Measurements from ENCODE around the gene ZMAT5.

Gene ZMAT5

DNA sequence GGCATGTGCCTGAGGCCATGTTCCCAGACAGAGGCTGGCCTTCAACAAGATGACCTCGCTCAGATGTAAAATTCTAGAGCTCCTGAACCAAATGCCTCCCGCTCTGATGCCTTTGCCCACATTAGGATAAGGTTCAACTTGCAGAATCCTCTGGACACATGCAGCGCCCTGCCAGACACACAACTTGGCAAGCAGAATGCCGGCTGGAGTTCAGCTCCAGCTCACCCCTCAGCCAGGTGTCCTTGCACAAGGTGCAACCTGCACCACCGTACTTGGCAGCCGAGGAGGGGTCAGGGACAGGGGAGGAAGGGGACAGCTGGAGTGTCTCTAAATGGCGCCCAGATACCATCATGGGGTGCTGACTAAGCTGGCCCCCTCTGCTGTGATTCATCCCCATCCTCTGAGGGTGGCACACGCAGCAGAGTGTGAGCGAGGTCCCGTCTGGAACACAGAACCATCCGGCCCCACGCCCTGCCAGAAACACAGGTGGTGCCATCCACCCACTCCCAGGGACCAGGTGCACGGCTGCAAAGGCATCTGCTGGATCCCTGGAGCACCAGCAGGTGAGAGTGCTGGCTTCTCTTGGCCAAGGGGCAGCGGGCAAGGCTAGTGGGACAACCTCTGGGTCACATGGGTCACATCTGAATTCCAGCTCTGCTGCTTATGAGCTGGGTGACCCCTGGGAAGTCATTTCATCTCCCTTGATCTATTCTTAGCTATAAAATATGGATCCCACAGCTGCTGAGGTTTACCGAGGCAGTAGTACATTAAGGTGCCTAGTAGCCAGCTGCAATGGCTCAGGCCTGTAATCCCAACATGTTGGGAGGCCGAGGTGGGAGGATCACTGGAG lies 12.8 kb downstream of the ZMAT5 start:
- no peak for DNase-seq (ENCODE audit: low spot score)

DNA sequence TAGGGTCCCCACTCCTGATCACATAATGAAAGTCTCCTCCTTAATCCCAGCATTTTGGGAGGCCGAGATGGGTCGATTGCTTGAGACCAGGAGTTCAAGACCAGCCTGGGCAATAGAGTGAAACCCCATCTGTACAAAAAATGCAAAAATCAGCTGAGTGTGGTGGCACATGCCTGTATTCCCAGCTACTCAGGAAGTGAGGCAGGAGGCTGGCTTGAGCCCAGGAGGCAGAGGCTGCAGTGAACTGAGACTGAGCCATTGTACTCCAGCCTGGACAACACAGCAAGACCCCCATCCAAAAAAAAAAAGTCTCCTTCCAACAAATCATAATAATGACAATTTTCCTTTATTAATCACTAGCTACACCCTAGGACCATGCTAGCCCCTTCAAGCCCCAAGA lies 15.1 kb downstream of the ZMAT5 start:
- no peak for DNase-seq (ENCODE audit: low spot score)

DNA sequence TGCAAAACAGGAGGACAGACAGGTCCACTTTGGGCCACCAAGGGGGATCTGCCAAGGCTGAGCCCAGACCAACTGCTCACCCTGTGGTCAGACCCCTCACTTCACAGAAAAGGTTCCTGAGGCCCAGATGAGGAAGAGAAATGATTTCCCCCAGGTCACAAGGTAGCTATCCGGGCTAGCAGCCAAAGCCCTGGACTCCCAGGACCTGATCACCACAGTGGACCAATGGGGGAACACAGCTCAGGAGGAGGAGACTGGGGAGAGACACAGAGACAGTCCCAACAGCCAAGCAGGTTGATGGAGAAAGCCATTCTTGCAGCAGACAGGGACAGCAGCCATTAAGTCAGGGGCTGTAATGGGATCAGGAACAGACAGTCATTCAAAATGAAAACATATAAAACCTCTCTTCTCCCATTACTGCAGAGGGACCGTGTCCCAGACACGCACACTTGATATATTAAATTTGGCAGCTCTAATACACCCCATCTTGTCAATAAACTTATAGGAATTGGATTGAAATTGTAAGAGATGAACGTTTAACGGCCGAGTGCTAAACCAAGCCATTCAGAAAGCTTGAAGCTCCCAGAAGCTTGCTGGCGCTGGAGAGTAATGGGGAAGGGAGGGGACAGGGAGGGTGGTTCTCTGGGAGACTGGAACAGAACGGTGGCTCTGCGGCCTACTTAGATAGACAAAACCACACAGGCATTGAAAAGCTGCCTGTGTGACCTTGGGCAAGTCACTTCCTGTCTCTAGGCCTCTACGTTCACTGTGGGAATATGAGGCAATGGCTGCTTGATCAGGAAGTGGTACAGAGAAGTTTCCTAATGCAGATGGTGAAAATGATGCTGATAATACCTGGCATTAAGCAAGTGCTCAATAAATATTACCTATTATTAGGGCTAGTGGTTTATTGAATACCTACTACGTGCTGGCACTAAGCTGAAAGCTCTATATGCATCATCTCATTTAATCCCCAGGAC lies 16.0 kb downstream of the ZMAT5 start:
- no peak for DNase-seq (ENCODE audit: low spot score)

- DNase-seq (ENCODE audit: low spot score), result no peak
Observed at GRCh38 chr22:29750029-29750428, 16.8 kb downstream of the ZMAT5 start.

- DNase-seq (ENCODE audit: low spot score), result no peak
Observed at GRCh38 chr22:29748248-29748893, 18.4 kb downstream of the ZMAT5 start.

DNA sequence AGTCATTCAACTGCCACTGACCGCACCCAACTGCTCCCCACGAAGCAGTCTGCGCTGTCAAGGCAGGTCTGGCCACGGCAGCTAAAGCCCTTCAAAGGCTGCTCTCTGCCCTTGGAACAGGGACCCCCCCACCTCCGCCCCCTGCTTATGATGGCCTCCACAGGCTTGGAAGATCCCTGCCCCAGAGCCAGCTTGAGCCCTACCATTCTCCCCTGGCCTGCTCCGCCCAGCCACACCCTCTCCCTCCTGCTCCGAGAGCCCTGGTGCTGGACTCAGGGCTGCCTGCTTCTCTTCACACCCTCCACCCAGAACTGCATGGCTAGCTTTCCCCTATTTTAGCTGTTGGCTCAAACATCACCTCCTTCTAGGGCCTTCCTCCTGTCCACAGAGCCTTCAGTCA lies 19.0 kb downstream of the ZMAT5 start:
- DNase-seq (ENCODE audit: low spot score), result no peak

GRCh38 chr22:29744902-29745301 lies 21.9 kb downstream of the ZMAT5 start:
- DNase-seq (ENCODE audit: low spot score), result no peak

DNA sequence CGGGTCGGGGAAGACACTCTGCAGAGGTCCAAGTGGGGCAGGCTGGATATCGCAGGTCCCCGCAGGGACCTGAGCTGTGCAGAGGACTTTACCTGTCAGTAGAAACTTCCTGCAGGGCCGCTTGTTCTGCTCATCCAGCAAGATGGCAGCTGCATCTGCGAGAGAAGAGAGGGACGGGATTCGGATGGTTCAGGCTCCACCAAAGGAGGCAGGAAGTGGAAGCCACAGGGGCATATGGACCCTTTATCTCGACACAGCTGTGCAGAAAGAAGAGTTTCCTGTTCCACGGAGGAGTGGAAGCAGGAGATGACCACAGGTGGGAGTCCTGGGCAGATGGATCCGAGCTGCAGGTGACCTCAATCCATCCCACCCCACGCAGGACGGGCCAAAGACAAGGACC lies 24.5 kb downstream of the ZMAT5 start:
- no peak for DNase-seq (ENCODE audit: low spot score)

- no peak for DNase-seq (ENCODE audit: low spot score)
Observed at GRCh38 chr22:29741926-29742325, 24.9 kb downstream of the ZMAT5 start.

DNA sequence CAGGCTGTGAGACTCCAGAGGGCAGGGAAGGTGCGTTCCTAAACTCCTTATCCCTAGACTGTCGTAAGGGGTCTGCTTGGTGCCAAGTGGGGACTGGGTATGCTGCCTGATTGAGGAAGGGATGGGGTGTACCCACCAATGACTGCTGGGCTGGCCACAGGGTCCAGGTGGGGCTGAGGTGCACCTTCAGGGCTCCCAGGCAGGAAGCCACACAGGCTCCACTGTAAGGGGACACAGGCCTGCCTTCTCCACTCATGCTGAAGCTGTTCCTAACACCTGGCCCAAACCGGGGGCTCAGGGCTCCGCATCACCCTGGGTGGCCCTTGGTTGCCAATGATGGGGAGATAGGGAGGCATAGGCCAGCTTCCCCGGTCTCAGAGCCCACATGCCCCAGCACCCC lies 26.6 kb downstream of the ZMAT5 start:
- DNase-seq (ENCODE audit: low spot score), result no peak

DNA sequence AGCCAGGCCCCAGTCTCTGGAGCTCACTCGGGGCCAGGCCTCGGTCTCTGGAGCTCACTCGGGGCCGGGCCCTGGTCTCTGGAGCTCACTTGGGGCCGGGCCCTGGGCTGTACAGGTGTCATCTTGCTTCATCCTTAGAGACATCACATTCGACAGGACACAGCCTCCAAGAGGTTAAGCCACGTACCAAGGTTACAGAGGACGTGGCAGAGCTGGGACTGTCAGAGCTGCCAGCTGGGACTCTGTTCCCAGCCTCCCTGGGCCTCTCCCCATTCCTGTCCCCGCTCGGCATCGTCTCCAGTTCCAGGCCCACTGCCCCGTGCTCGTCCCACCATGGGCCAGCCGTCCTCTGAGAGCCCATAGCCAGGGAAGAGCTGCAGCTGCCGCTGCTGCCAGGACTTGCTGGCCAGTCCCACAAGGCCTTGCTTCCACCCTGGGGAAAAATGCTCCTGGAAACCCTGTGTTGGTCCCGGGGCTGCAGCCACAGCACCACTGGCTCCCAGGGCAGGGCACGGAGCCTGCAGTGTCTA lies 27.4 kb downstream of the ZMAT5 start:
- no peak for DNase-seq (ENCODE audit: low spot score)

DNA sequence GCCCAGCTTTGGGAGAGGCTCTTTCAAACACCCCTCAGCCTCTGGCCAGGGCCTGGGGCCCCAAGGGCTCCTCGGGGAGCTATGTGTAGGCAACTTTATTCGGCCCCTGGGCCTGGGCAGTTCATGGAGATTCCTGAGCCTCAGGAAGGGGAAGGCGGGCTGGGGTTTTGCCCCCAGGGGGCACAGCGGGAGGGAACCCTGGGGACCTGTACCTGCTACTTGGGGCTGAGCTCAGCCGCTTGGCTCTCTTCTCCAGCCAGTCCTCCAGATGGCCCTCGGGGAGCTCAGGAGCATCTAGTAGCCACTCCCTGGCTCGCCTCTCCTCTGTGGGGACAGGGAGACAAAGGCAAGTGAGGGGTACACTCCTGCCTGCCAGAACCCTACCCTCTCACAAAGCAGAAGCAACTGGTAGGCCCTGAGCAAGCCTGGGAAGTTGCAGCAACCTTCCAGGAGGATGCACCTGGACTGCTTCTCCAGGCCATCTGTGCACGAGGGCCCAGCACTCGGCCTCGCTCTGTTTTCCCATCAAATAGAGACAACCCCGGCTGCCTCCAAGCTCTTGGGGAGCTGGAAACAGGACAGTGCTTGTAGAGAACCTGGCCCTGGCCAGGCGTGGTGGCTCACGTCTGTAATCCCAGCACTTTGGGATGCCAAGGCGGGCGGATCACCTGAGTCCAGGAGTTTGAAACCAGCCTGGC lies 28.5 kb downstream of the ZMAT5 start:
- DNase-seq (ENCODE audit: low spot score), result no peak

DNA sequence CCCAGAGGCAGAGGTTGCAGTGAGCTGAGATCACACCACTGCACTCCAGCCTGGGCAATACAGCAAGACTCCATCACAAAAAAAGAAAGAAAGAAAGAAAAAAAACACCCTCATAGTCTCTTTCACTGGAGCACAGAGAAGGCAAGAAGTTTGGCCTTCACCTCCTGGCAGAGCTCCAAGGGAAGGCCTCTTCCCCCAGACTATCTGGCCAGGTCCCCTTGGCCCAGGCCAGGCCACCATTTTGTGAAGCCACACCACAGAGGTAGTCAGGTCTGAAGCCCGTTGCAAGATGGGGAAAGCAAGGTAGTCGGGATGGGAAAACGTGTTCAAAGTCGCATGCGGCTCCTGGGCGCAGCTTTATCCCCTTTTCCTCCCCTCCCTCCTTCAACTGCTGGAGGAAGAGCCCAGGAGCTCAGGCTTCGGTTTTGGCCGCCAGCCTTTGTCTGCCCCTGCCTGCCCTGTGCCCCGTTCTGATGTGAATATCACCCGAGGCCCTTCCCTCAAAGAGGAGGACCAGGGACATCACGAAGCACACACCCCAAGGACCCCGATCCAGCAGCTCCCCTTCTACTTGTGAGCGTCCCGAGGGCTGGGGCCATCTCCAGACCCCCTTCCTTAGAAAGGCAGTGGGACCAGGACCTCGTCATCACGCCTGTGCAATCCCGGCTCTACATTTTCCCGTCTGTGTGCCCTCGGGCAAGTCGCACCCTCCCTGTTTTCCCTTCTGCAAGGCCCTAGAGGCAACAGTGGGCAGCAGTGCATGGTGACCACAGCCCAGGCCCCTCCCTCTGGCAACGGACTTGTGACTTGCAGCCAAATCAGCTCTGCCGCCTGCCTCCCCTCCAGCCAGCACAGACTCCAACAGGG lies 29.3 kb downstream of the ZMAT5 start:
- DNase-seq (ENCODE audit: low spot score), result no peak

GRCh38 chr22:29735416-29735815 lies 31.4 kb downstream of the ZMAT5 start:
- no peak for DNase-seq (ENCODE audit: low spot score)

DNA sequence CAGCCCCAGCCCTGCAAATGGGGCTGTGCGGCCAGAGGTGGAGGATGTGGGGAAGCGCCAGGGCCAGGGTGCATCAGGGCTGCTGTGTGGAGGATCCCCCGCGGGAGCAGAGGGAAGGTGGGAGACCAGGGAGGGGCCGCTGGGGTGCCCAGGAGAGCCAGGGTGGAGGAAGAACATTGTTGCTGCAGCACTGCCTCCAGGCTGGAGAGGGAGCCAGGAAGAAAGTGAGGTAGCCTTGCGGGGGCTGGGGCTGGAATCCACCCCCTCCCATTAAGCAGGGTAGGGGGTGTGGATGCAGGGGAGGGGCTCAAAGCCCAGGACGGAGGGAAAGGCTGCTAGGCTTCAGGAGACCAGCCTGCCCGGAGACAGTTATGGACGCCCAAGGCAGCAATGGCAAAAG lies 32.0 kb downstream of the ZMAT5 start:
- peak; percentile 85 for DNase-seq (ENCODE audit: low spot score)

DNA sequence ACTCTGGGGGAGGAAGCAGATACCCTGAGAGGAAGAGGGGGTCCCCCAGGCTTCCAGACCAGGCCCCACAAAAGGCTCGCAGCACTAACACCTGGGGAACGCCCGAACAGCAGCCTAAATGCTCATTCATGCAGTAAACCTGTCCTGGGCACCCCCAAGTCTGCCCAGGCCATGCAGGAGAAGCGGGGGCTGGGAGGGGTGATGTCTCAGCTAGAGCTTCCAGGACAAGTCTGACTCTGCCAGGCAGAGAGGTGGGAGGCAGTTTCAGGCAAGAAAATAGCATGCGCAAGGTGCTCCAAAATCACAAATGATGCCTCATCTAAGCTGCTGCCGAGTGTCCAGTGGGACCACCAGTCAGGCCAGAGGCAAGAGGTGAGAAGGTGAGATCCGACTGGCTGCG lies 32.4 kb downstream of the ZMAT5 start:
- DNase-seq (ENCODE audit: low spot score), result no peak

GRCh38 chr22:29733362-29734201 lies 33.2 kb downstream of the ZMAT5 start:
- no peak for DNase-seq (ENCODE audit: low spot score)

DNA sequence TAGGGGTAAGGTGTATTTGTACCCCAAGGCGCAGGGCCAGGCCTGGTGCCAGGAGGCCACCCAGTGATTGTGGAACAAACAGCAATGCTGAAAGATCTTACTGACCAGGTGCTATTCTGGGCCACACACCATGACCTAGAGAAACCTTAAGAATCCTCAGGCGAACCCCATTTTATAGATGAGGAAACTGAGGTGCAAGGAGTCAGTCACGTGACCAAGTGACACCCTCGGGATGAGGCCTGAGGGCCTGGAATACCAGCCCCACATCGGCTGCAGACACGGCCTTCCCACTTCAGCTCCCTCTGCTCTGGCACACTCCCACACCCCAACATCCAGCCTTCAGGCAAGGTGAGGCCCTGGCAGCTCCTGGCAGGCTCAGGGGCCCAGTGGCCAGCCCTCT lies 33.9 kb downstream of the ZMAT5 start:
- no peak for DNase-seq (ENCODE audit: low spot score)

DNA sequence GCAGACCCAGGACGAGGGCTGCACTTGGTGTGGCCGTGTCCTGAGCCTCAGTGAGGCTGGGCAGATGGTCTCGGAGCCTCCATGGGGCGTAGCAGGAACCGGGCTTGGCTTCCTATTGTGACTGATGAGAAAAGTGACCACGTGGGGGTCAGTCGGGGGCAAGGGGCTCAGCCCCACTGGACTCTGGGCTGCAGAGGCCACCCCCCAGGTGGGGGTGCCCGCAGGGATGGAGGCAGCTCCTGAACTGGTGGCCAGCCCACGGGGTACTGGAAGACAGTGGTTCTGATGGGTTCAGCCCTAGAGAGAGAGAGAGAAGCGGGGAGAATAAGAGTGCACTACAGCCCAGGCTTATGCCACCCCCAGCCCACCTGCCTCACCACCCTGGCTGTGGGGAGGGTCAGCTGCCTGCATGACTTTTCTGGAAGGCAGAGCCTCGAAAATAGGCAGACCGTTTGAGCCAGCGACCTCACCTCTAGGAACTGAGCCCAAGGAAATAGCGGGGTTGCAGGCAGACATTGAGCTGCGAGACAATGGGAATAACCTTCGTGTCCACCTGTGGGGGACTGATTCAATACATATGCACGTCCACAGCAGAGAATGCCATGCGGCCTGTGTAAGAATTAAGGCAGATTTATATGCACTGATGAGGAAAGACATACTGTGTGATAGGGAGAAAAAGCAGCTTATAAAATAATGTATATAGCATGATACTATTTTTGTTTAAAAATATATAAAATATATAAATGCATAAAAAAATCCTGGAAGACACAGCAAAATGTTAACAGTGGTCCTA lies 35.6 kb downstream of the ZMAT5 start:
- DNase-seq (ENCODE audit: low spot score), result no peak

All from iPS-NIHi11 (cell line).